GM23338 (cell line): ENCODE data around the gene ATP6V1A. TPM values are rescaled to one million over a fixed set of nuclear protein-coding genes. Genes with fewer than 3 reads are reported as not detected.
A peak's percentile ranks its signal among the peaks of the same experiment; 100 is the strongest.

Experiments used
- ATAC-seq: fragments of 200-7000 bp; cut with Tn5 transposase; 3 replicates; pipeline ENCODE4 v1.9.1; 2020
- DNase-seq: peaks from one replicate; pipeline ENCODE4 v3.0.0-alpha.2; 2015; ENCODE audit warnings: low spot score
- H2AFZ ChIP-seq: fragments of 200-600 bp; sonication (generic); 2 replicates; pipeline ENCODE4 v1.8.0; 2016; ENCODE audit warnings: antibody characterized with exemption, mild to moderate bottlenecking, moderate library complexity
- H3F3A ChIP-seq: fragments of 200-600 bp; sonication (generic); replicated peaks from 2 replicates; pipeline ENCODE4 v1.8.0; 2017; ENCODE audit warnings: antibody characterized with exemption, mixed run types, low read depth
- H3K27ac ChIP-seq: fragments of 200-600 bp; sonication (generic); 2 replicates; pipeline ENCODE4 v1.6.1; 2016; ENCODE audit warnings: low read depth
- H3K27me3 ChIP-seq: fragments of 200-600 bp; sonication (generic); 2 replicates; pipeline ENCODE4 v1.8.0; 2016; ENCODE audit warnings: mild to moderate bottlenecking, mixed run types, moderate library complexity; ENCODE audit not compliant: insufficient read depth
- H3K36me3 ChIP-seq: fragments of 200-600 bp; sonication (generic); 2 replicates; pipeline ENCODE4 v1.8.0; 2016; ENCODE audit warnings: mild to moderate bottlenecking; ENCODE audit not compliant: insufficient read depth
- H3K4me1 ChIP-seq: fragments of 200-600 bp; sonication (generic); 2 replicates; pipeline ENCODE4 v1.8.0; 2016; ENCODE audit warnings: mild to moderate bottlenecking, moderate library complexity; ENCODE audit not compliant: insufficient read depth
- H3K4me2 ChIP-seq: fragments of 200-600 bp; sonication (generic); 2 replicates; pipeline ENCODE4 v1.7.1; 2017; ENCODE audit warnings: mixed run types
- H3K4me3 ChIP-seq: fragments of 200-600 bp; sonication (generic); 2 replicates; pipeline ENCODE4 v1.6.1; 2016; ENCODE audit warnings: mixed run types
- H3K79me2 ChIP-seq: fragments of 200-600 bp; sonication (generic); replicated peaks from 2 replicates; pipeline ENCODE4 v1.8.0; 2017; ENCODE audit warnings: mild to moderate bottlenecking; ENCODE audit not compliant: insufficient read depth
- H3K9me2 ChIP-seq: fragments of 200-600 bp; sonication (generic); 2 replicates; pipeline ENCODE4 v1.8.0; 2017; ENCODE audit not compliant: insufficient read depth
- H4K20me1 ChIP-seq: fragments of 200-600 bp; sonication (generic); replicated peaks from 2 replicates; pipeline ENCODE4 v1.8.0; 2017; ENCODE audit warnings: mild to moderate bottlenecking; ENCODE audit not compliant: insufficient read depth
- H3K27ac Mint-ChIP-seq: 2 replicates; pipeline ENCODE4 v1.8.0; 2020; ENCODE audit warnings: inconsistent platforms, mild to moderate bottlenecking, moderate library complexity, mixed read lengths
- H3K27me3 Mint-ChIP-seq: 3 replicates; pipeline ENCODE4 v1.8.0; 2022; ENCODE audit warnings: low read depth, mild to moderate bottlenecking, moderate library complexity, mixed read lengths, inconsistent platforms; ENCODE audit not compliant: insufficient read depth, poor library complexity
- H3K36me3 Mint-ChIP-seq: 3 replicates; pipeline ENCODE4 v1.8.0; 2021; ENCODE audit warnings: low read depth, mild to moderate bottlenecking, inconsistent platforms, moderate library complexity, mixed read lengths
- H3K4me1 Mint-ChIP-seq: 3 replicates; pipeline ENCODE4 v1.8.0; 2020; ENCODE audit warnings: mild to moderate bottlenecking, inconsistent platforms, mixed read lengths
- H3K4me3 Mint-ChIP-seq: 3 replicates; pipeline ENCODE4 v1.8.0; 2021; ENCODE audit warnings: moderate library complexity, mild to moderate bottlenecking, inconsistent platforms, mixed read lengths
- H3K9me3 Mint-ChIP-seq: 3 replicates; pipeline ENCODE4 v1.8.0; 2020; ENCODE audit warnings: moderate library complexity, mild to moderate bottlenecking, inconsistent platforms, mixed read lengths
- CREB1 ChIP-seq: fragments of 250-450 bp; sonication (Bioruptor Pico); IDR thresholded peaks from 2 replicates; pipeline ENCODE4 v1.5.0; 2020; ENCODE audit warnings: low read depth, mild to moderate bottlenecking, moderate library complexity
- CTCF ChIP-seq, 2 experiments: fragments of 200-600 bp in 1 of 2; sonication (generic) in 1 of 2; conservative IDR thresholded peaks; 2 replicates each; pipeline versions ENCODE4 v1.5.1 to v1.6.1; 2016 to 2017; ENCODE audit warnings: antibody characterized with exemption in 2 of 2, low read depth in 2 of 2, mild to moderate bottlenecking in 2 of 2, moderate library complexity in 1 of 2
- ETS1 ChIP-seq: IDR thresholded peaks from 2 replicates; pipeline ENCODE4 v1.6.1; 2016; ENCODE audit warnings: antibody characterized with exemption
- EZH2 ChIP-seq: fragments of 200-600 bp; sonication (generic); IDR thresholded peaks from one replicate; pipeline ENCODE4 v1.8.0; 2017; ENCODE audit warnings: antibody characterized with exemption, mild to moderate bottlenecking, low read depth; ENCODE audit not compliant: unreplicated experiment
- EZH2phosphoT487 ChIP-seq: fragments of 200-600 bp; sonication (generic); IDR thresholded peaks from one replicate; pipeline ENCODE4 v1.8.1; 2018; ENCODE audit warnings: antibody characterized with exemption; ENCODE audit not compliant: unreplicated experiment
- JUNB ChIP-seq: IDR thresholded peaks from one replicate; pipeline ENCODE4 v1.6.1; 2016; ENCODE audit warnings: antibody characterized with exemption; ENCODE audit not compliant: unreplicated experiment
- NANOG ChIP-seq: IDR thresholded peaks from 2 replicates; pipeline ENCODE4 v1.6.1; 2016; ENCODE audit warnings: antibody characterized with exemption, borderline replicate concordance
- POLR2AphosphoS5 ChIP-seq: IDR thresholded peaks from 2 replicates; pipeline ENCODE4 v1.6.1; 2016; ENCODE audit warnings: antibody characterized with exemption, low read depth
- REST ChIP-seq: IDR thresholded peaks from one replicate; pipeline ENCODE4 v1.6.1; 2018; ENCODE audit warnings: antibody characterized with exemption; ENCODE audit not compliant: unreplicated experiment
- STAT1 ChIP-seq: IDR thresholded peaks from one replicate; pipeline ENCODE4 v1.6.1; 2016; ENCODE audit warnings: antibody characterized with exemption; ENCODE audit not compliant: unreplicated experiment
- ZNF114 ChIP-seq: fragments of 250-450 bp; sonication (Bioruptor Pico); IDR thresholded peaks from 2 replicates; pipeline ENCODE4 v1.5.0; 2020; ENCODE audit warnings: mild to moderate bottlenecking, moderate library complexity
- ZNF331 ChIP-seq: fragments of 250-450 bp; sonication (Bioruptor Pico); IDR thresholded peaks from 2 replicates; pipeline ENCODE4 v1.5.0; 2020; ENCODE audit warnings: low read depth, mild to moderate bottlenecking, moderate library complexity
- ZNF462 ChIP-seq: fragments of 250-450 bp; sonication (Bioruptor Pico); IDR thresholded peaks from 2 replicates; pipeline ENCODE4 v1.5.0; 2020; ENCODE audit warnings: mild to moderate bottlenecking, moderate library complexity
- polyA plus RNA-seq: library from polyadenylated mRNA; unstranded; fragments of >200 nt; fragmentation: Nextera tagmentation; extraction: Ambion mirVana; gene quantifications from 2 replicates; pipeline ENCODE4 v1.2.1, GENCODE V29; 2016
- total RNA-seq: library from RNA; depleted of rRNA; stranded (reverse); fragments of >200 nt; shearing (Covaris generic); gene quantifications from 2 replicates; pipeline ENCODE4 v1.2.3, GENCODE V29; 2014

ATP6V1A gene
- total and polyA plus RNA-seq, 2 experiments from 2014 or later, result 38.0 to 87.3 TPM

- no peaks in the 10 kb centered on the region for H4K20me1 ChIP-seq
Measured at GRCh38 chr3:113776564-113776963, 29.7 kb downstream of the ATP6V1A start.

More at GRCh38 chr3:113776564-113776963, 29.7 kb downstream of the ATP6V1A start:
- no peak for ATAC-seq
- Mint-ChIP-seq H3K27ac (no peak overlapping the region; the same call in 1 of the 2 replicates), H3K9me3 (no peaks in the 10 kb centered on the region; the same call in 2 of the 3 replicates), H3K4me3 (no peak overlapping the region), H3K36me3 (no peaks in the 10 kb centered on the region; the same call in 2 of the 3 replicates), H3K4me1 (peaks cover 16% of the 10 kb centered on the region), H3K27me3 (no peaks in the 10 kb centered on the region)
- peak overlapping the region; percentile 44; the same call in 1 of the 2 replicates for H3K4me2 ChIP-seq
- no peak for DNase-seq
- H3K36me3 ChIP-seq, result no peaks in the 10 kb centered on the region
- no peaks in the 10 kb centered on the region for H3K27me3 ChIP-seq
- no peak overlapping the region for H3K4me3 ChIP-seq
- H3K9me2 ChIP-seq, result 0 out of 2 replicates have a peak, but pooled peaks cover 4% of the 10 kb centered on the region
- TF ChIP-seq ZNF331, result no peak
- TF ChIP-seq EZH2, result no peak
- no peak for TF ChIP-seq EZH2phosphoT487
- no peak for TF ChIP-seq CTCF (conservative IDR thresholded peaks at IDR 0.05; ENCODE audit: low read depth in 2 of 2)
- TF ChIP-seq JUNB, result no peak
- no peak for TF ChIP-seq ZNF114
- no peak for TF ChIP-seq NANOG
- no peak for TF ChIP-seq STAT1
- no peak for TF ChIP-seq ETS1
- TF ChIP-seq CREB1 (CRISPR knock-in tag), result no peak
- TF ChIP-seq POLR2AphosphoS5, result no peak
- no peak for TF ChIP-seq ZNF462 (CRISPR knock-in tag)
- TF ChIP-seq REST, result no peak
- no peak overlapping the region for H3K27ac ChIP-seq
- H3F3A ChIP-seq, result no peaks in the 10 kb centered on the region
- peaks cover 15% of the 10 kb centered on the region for H3K4me1 ChIP-seq
- no peaks in the 10 kb centered on the region; the same call in 1 of the 2 replicates for H3K79me2 ChIP-seq
- H2AFZ ChIP-seq, result no peak overlapping the region
